Esophagus squamous epithelium (tissue), 5 donors: ENCODE data around the gene CNOT9. TPM values are rescaled to one million over a fixed set of nuclear protein-coding genes. Genes with fewer than 3 reads are reported as not detected.

Source experiments
- DNase-seq: peaks from one replicate; lab custom pipeline; 2025; lab: John Stamatoyannopoulos, UW
- H3K27ac ChIP-seq, 4 donors: fragments of 200-600 bp; sonication (generic); one replicate each; pipeline ENCODE4 v1.5.1; 2016 to 2019; ENCODE audit warnings: mild to moderate bottlenecking in 1 of 4
- H3K27me3 ChIP-seq, 4 donors: fragments of 200-600 bp; sonication (generic); 1 replicate in 3 of 4; 2 replicates in 1 of 4; pipeline versions ENCODE4 v1.5.1 to v1.6.0; 2017 to 2021; ENCODE audit warnings: antibody characterized with exemption in 1 of 4
- H3K36me3 ChIP-seq, 3 donors: fragments of 200-600 bp; sonication (generic); one replicate each; pipeline ENCODE4 v1.5.1; 2016 to 2019
- H3K4me1 ChIP-seq, 3 donors: fragments of 200-600 bp; sonication (generic); one replicate each; pipeline ENCODE4 v1.5.1; 2017 to 2019
- H3K4me3 ChIP-seq, 4 donors: fragments of 200-600 bp; sonication (generic); 1 replicate in 3 of 4; 2 replicates in 1 of 4; pipeline ENCODE4 v1.5.1; 2016 to 2019; ENCODE audit warnings: mild to moderate bottlenecking in 2 of 4, moderate library complexity in 1 of 4
- H3K9me3 ChIP-seq, 3 donors: fragments of 200-600 bp; sonication (generic); one replicate each; pipeline ENCODE4 v1.5.1; 2016 to 2019
- POLR2A ChIP-seq, 4 donors: fragments of 450-650 bp; IDR thresholded peaks; one replicate each; pipeline ENCODE4 v1.6.1; 2017; ENCODE audit warnings: antibody characterized with exemption in 4 of 4, mild to moderate bottlenecking in 4 of 4, moderate library complexity in 3 of 4
- WGBS, 2 donors: methylation state at CpG; one replicate each; pipeline ENCODE4 v1.1.5; 2018; 5-methylcytosine and 5-hydroxymethylcytosine counted together
- intact Hi-C: fragments of 100-400 bp; cut with DNase I; formaldehyde crosslinking; loops from one replicate; pipeline ENCODE4 v1.15.0; 2022
- total RNA-seq, 4 donors: library from RNA; depleted of rRNA; stranded (reverse); fragments of >200 nt; gene quantifications; one replicate each; pipeline ENCODE4 v1.1.0, GENCODE V29; 2016
- TF ChIP-seq, protein P1 (sequence below), 6 experiments: fragments of 450-650 bp in 4 of 6; fragments of 200-600 bp in 2 of 6; sonication (generic) in 2 of 6; IDR thresholded peaks; one replicate each; pipeline ENCODE4 v1.5.1; 2016 to 2019; ENCODE audit warnings: antibody characterized with exemption in 6 of 6, mild to moderate bottlenecking in 4 of 6, moderate library complexity in 4 of 6
- donor health status: DM: yes; HTN: yes; CAD: no.

Gene CNOT9
- total RNA-seq, 4 donors from 2014 or later = 30.4 to 58.3 (median 40.0) TPM

DNA sequence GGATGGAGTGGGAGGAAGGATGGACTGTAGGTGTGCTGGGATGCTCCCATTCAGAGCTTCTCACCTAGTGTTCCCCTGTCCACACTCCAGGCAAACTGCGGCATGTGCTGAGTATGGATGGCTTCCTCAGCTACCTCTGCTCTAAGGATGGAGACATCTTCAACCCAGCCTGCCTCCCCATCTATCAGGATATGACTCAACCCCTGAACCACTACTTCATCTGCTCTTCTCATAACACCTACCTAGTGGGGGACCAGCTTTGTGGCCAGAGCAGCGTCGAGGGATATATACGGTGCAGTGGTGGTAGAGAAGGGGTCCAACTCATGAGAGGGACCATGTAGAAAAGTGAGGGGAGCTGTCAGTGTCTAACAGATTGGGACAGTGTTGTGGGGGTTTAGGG, 59.3 kb downstream of the CNOT9 start:
- Histone ChIP-seq H3K9me3 (no peaks in the 10 kb centered on the region), H3K4me3 (no peak overlapping the region), H3K4me1 (no peaks in the 10 kb centered on the region), H3K27ac (no peak overlapping the region), H3K36me3 (peaks cover 0 to 6% (median 0%) of the 10 kb centered on the region in 3 donors), H3K27me3 (no peaks in the 10 kb centered on the region)
- DNase-seq = no peak
- WGBS, 2 donors = 83 to 100% methylated on average over 1 to 4 of the region's 4 CpGs
- TF ChIP-seq, protein P1, sequence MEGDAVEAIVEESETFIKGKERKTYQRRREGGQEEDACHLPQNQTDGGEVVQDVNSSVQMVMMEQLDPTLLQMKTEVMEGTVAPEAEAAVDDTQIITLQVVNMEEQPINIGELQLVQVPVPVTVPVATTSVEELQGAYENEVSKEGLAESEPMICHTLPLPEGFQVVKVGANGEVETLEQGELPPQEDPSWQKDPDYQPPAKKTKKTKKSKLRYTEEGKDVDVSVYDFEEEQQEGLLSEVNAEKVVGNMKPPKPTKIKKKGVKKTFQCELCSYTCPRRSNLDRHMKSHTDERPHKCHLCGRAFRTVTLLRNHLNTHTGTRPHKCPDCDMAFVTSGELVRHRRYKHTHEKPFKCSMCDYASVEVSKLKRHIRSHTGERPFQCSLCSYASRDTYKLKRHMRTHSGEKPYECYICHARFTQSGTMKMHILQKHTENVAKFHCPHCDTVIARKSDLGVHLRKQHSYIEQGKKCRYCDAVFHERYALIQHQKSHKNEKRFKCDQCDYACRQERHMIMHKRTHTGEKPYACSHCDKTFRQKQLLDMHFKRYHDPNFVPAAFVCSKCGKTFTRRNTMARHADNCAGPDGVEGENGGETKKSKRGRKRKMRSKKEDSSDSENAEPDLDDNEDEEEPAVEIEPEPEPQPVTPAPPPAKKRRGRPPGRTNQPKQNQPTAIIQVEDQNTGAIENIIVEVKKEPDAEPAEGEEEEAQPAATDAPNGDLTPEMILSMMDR (IDR thresholded peaks at IDR 0.05) = no peak
- no peak for TF ChIP-seq POLR2A (IDR thresholded peaks at IDR 0.05)
- intact Hi-C loops = no loop called here

DNA sequence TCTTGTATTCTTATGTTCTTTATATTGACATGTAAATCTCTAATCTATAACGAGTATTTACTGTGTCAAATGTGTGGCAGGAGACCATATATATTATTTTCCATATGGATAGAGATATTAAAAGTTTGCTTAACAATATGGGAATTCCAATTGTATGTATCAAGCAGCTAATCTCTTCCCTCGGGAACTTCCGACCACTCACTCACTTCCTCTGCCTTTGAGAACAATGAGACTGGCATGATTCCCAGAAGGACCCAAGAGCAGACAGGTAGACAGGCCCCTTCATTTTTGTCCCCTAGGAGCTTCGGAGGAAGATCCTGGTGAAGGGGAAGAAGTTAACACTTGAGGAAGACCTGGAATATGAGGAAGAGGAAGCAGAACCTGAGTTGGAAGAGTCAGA, 63.2 kb downstream of the CNOT9 start:
- no peak for DNase-seq
- Histone ChIP-seq H3K27me3 (no peaks in the 10 kb centered on the region), H3K36me3 (peaks cover 9 to 45% (median 21%) of the 10 kb centered on the region in 3 donors), H3K27ac (no peak overlapping the region), H3K9me3 (no peaks in the 10 kb centered on the region), H3K4me3 (no peak overlapping the region), H3K4me1 (no peaks in the 10 kb centered on the region)
- whole genome bisulfite sequencing, 2 donors = 45 to 58% methylated on average over 3 to 4 of the region's 4 CpGs
- no peak for TF ChIP-seq POLR2A (IDR thresholded peaks at IDR 0.05)
- TF ChIP-seq, protein P1 (IDR thresholded peaks at IDR 0.05) = no peak
- intact Hi-C loops = no loop called here

DNA sequence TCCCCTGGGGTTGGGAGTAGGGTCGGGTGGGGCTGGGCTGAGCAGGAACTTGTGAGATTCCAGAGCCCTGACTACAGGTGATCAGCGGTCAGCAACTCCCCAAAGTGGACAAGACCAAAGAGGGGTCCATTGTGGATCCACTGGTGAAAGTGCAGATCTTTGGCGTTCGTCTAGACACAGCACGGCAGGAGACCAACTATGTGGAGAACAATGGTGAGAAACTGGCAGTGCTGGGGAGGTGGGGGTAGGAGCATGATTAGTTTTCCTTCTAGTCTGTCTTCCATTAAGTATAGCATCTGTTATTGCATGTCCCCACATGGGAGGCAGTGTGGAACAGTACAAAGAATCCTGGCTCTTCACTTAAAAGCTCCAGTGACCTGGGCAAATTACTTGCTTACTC, 67.1 kb downstream of the CNOT9 start:
- H3K27me3 ChIP-seq = no peaks in the 10 kb centered on the region
- 95 to 97% methylated on average over 3 to 4 of the region's 5 CpGs for WGBS, 2 donors
- H3K36me3 ChIP-seq = peaks cover 28 to 84% (median 50%) of the 10 kb centered on the region in 3 donors
- no peaks in the 10 kb centered on the region for H3K9me3 ChIP-seq
- H3K4me3 ChIP-seq = no peak overlapping the region
- no peak overlapping the region for H3K27ac ChIP-seq
- TF ChIP-seq, protein P1 (IDR thresholded peaks at IDR 0.05) = no peak
- TF ChIP-seq POLR2A (IDR thresholded peaks at IDR 0.05) = no peak
- intact Hi-C loops = no loop called here
- DNase-seq = no peak
- H3K4me1 ChIP-seq = no peaks in the 10 kb centered on the region

DNA sequence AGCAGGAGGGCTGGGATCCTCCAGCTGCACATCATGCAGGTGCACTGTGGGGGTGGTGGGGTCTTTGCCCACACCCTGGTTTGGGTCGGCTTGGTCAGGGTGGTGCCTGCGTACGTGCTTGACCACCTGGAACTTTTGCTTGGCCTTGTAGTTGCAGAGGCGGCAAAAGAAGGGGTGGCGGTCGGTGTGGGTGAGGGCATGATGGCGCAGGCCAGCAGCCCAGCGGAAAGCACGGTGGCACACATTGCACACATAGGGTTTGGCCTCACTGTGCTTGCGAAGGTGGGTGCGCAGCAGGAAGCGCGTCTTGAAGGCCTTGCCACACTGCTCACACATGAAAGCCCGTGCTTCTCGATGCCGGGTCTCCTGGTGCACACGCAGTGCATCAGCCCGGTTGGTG, 69.7 kb downstream of the CNOT9 start:
- DNase-seq = no peak
- Histone ChIP-seq H3K9me3 (no peaks in the 10 kb centered on the region), H3K36me3 (peaks cover 29 to 100% (median 62%) of the 10 kb centered on the region in 3 donors), H3K4me1 (no peaks in the 10 kb centered on the region), H3K4me3 (no peak overlapping the region), H3K27me3 (no peaks in the 10 kb centered on the region), H3K27ac (no peak overlapping the region)
- WGBS, 2 donors = 96 to 100% methylated on average over 4 to 17 of the region's 18 CpGs
- intact Hi-C loops = no loop called here
- TF ChIP-seq, protein P1 (IDR thresholded peaks at IDR 0.05) = no peak
- no peak for TF ChIP-seq POLR2A (IDR thresholded peaks at IDR 0.05)

DNA sequence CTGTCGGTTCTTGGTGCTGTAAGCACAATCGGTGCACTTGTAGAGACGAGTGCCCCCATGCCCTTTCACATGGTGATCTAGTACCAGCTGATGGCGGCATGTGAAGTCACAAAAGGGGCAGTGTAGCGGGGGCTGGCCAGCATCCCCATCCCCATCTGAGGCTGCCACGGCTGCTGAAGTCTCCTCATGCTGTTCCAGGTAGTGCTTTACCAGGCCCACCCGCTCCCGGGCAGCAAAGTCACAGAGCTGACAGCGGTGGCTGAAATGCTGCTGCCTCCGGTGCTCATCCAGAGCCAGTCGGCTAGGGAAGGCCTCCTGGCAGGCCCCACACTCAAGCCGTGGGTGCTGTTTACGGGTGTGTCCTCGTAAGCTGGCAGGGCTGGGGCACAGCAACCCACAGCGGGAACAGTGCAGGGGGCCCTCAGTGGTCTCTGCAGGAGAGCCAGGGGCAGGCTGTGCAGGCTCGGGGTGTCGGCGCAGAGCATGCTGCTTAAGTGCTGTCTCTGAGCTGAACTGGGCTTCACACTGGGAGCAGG, 73.5 kb downstream of the CNOT9 start:
- no peak overlapping the region for H3K27ac ChIP-seq

More for the DNA sequence above, 73.5 kb downstream of the CNOT9 start:
- no peak for TF ChIP-seq POLR2A (IDR thresholded peaks at IDR 0.05)
- Histone ChIP-seq H3K9me3 (no peaks in the 10 kb centered on the region), H3K4me3 (no peak overlapping the region), H3K36me3 (peaks cover 40 to 100% (median 70%) of the 10 kb centered on the region in 3 donors), H3K4me1 (no peaks in the 10 kb centered on the region), H3K27me3 (no peaks in the 10 kb centered on the region)
- DNase-seq = no peak
- intact Hi-C loops = no loop called here
- 96% methylated on average over 4 of the region's 18 CpGs; no CpG with 5 or more reads in 1 of the 2 donors for whole genome bisulfite sequencing, 2 donors
